Stomach smooth muscle (tissue), 2 donors: ENCODE measurements around the gene MYL5.

Experiments
- H3K27ac ChIP-seq: one replicate; pipeline ENCODE4 v1.7.0; 2013; ENCODE audit warnings: mild to moderate bottlenecking, low read length, inconsistent platforms
- H3K27me3 ChIP-seq, 2 donors: one replicate each; pipeline ENCODE4 v1.7.0; 2013; ENCODE audit warnings: low read length in 2 of 2; ENCODE audit not compliant: insufficient read depth in 2 of 2, control insufficient read depth in 1 of 2
- H3K36me3 ChIP-seq, 2 donors: one replicate each; pipeline ENCODE4 v1.7.0; 2013; ENCODE audit warnings: low read length in 2 of 2; ENCODE audit not compliant: control insufficient read depth in 2 of 2, insufficient read depth in 2 of 2
- H3K4me1 ChIP-seq: one replicate; pipeline ENCODE4 v1.7.0; 2013; ENCODE audit warnings: low read length; ENCODE audit not compliant: control insufficient read depth, insufficient read depth
- H3K4me3 ChIP-seq, 2 donors: one replicate each; pipeline ENCODE4 v1.7.0; 2013; ENCODE audit warnings: low read length in 2 of 2
- H3K9ac ChIP-seq, 2 donors: one replicate each; pipeline ENCODE4 v1.7.0; 2013; ENCODE audit warnings: low read length in 2 of 2, mild to moderate bottlenecking in 1 of 2
- H3K9me3 ChIP-seq, 2 donors: one replicate each; pipeline ENCODE4 v1.7.0; 2013; ENCODE audit warnings: low read length in 2 of 2; ENCODE audit not compliant: control insufficient read depth in 2 of 2
- donor health status: healthy.
- donor health status: Pancreatic carcinoma.

Gene MYL5

DNA sequence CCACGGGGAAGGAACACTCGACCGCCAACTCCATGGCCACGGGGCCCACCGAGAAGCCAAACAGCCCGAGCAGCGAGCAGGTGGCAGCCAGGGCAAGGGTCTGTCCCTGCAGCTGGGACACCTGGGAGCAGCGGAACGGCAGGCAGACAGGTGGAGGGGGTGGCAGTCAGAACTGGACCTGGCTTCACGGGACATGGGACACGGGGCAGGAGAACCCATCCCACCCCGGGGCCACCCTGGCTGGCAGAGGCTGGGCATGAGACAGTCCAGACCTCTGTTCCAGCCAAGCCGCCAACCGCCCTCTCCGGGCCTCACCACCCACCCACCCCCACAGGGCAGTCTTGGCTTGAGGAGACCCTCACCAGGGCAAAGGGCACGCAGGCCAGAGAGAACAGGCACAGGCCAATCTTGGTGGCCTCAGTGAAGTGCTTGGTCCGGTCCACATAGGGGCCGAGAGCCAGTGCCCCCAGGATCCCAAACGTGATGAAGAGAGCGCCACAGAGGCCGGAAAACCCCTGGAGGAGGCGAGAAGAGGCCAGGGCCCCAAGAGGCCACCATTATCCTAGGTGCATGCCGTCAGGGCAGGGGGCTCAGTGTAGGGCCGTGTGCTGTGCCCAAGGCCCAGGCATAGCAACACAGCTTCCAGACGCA lies 9.0 kb downstream of the MYL5 start:
- no peak overlapping the region for H3K4me3 ChIP-seq
- peaks cover 28% of the 10 kb centered on the region in 2 donors for H3K27me3 ChIP-seq
- H3K27ac ChIP-seq = no peak overlapping the region
- no peaks in the 10 kb centered on the region for H3K36me3 ChIP-seq
- no peak overlapping the region for H3K9ac ChIP-seq
- no peaks in the 10 kb centered on the region for H3K9me3 ChIP-seq
- peaks cover 35% of the 10 kb centered on the region for H3K4me1 ChIP-seq

DNA sequence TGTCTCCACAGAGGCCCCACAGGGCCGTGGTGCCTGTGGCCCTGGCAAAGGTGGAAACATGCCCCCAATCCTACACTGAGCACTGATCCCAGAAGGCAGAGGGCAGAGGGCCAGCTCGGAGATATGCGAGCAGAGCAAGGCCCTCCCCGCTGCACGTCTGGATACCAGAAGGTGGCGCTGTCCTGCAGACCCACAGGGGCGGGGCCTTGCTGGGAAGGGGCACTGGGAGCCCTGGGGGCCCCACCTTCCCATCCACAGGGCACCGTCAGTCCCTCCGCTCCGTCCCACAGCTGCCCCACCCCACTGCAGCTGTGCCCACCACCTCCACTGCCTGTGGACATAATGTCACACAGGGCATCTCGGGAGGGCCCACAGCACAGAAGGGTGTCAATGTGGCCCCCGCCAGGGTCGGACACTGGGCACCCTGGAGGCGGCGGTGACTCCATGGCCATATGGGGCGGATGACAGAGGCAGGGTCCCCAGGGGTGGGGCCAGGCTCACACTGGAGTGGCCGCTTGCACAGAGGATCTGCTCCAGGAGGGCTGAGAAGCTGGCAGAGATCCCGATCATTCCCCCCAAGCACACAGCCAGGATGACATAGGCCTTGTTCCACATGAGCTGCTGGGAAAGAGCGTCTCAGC lies 9.8 kb downstream of the MYL5 start:
- no peaks in the 10 kb centered on the region for H3K36me3 ChIP-seq
- H3K4me3 ChIP-seq = no peak overlapping the region
- H3K9ac ChIP-seq = no peak overlapping the region
- peaks cover 40% of the 10 kb centered on the region for H3K4me1 ChIP-seq
- H3K27ac ChIP-seq = no peak overlapping the region
- peaks cover 26 to 30% of the 10 kb centered on the region in 2 donors for H3K27me3 ChIP-seq
- H3K9me3 ChIP-seq = no peaks in the 10 kb centered on the region

DNA sequence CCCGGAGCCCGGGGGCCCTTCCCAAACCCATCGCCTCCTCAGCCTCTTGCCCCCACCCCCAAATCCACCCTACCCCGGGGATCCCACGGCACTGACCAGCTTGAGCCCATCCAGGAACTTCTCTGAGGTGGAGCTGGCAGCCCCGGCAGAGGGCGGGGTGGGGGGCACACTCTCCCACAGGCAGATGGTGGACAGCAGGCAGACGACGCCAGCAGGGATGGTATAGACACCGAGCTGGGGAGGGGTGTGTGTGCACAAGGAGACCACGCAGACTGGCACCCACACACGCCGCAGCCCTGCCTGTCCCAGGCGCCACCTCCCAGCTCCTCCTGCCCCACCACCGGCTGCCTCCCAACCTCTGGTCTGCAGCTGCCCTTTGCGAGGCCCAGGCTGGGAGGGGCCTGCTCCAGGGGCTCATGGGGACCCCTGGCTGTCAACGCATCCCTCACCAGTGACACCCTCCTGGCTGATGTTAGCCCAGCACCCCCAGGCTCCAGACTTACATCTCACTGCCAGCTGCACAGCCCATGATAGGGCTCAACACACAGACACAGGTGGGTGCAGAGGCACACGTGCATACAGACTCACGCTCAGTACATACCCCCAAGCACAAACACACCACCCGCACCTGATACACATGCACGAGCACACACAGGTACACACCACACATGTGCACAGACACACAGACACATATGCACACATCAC lies 10.4 kb downstream of the MYL5 start:
- H3K27me3 ChIP-seq = peaks cover 19 to 29% of the 10 kb centered on the region in 2 donors
- H3K4me3 ChIP-seq = no peak overlapping the region
- H3K9ac ChIP-seq = no peak overlapping the region
- H3K36me3 ChIP-seq = no peaks in the 10 kb centered on the region
- peaks cover 46% of the 10 kb centered on the region for H3K4me1 ChIP-seq
- no peaks in the 10 kb centered on the region for H3K9me3 ChIP-seq
- no peak overlapping the region for H3K27ac ChIP-seq

DNA sequence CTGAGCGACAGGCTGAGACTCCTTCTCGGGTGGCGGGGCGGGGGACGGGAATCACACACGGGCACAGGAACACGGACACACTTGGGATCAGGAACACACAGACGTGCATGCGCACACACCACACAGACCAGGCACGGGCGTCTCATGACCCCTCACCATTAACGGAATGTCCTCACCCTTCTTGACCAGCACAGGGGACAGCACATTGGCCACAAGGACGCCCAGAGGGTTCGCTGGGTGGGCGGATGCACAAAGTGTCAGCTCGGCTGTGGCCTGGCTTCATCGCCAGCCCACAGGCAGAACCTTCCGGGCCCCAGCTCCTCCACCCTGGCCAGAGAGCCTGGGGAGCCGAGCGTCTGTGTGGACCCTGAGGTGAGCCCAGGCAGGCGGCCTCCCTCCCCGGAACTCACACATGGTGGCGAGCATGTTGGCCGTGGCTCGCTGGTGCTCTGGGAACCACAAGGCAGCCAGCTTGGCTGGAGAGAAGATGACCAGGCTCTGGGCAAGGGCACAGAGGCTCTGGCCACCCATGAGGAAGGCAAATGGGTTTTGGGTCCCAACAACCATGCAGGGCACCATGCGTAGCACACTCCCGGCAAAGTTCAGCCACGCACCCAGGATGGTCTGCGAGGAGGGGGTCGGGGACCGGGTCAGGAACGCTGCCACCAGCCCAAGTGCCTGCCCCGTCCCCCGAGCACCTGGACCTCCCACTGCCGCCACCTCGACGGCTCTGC lies 11.5 kb downstream of the MYL5 start:
- H3K4me1 ChIP-seq = peaks cover 40% of the 10 kb centered on the region
- no peak overlapping the region for H3K4me3 ChIP-seq
- H3K36me3 ChIP-seq = no peaks in the 10 kb centered on the region
- peaks cover 10 to 20% of the 10 kb centered on the region in 2 donors for H3K27me3 ChIP-seq
- no peaks in the 10 kb centered on the region for H3K9me3 ChIP-seq
- H3K27ac ChIP-seq = no peak overlapping the region
- no peak overlapping the region for H3K9ac ChIP-seq

DNA sequence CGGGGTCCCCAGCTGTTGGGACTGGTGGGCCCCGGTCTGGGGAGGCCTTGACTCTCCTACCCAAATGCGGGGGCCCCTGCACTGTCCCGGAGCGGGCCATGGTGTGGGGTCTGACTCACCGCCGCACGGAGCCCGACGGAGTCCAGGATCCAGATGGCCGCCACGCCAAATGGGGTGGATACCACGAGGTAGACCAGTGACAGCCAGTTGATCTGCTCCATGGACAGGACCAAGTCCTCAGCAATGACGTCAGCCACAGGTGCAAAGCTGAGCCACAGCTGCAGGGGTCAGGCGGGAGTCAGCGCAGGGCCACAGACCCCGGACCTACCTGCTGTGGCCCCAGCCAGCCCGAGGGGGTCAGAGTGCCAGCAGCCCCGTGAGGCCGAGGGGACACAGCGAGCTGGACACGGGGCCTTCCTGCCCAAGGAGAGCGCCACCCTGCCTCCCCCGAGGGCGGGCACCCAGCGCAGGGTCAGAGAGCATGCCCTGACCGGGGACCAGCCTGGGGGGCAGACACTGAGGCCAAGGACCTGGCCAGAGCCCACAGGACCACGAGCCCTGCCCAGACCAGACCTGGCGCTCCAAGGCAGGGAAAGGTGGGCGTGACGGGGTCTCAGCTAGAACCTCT lies 12.2 kb downstream of the MYL5 start:
- H3K4me3 ChIP-seq = no peak overlapping the region
- H3K36me3 ChIP-seq = no peaks in the 10 kb centered on the region
- no peak overlapping the region for H3K27ac ChIP-seq
- H3K4me1 ChIP-seq = peaks cover 35% of the 10 kb centered on the region
- H3K27me3 ChIP-seq = peaks cover 9 to 15% of the 10 kb centered on the region in 2 donors
- no peaks in the 10 kb centered on the region for H3K9me3 ChIP-seq
- no peak overlapping the region for H3K9ac ChIP-seq

GRCh38 chr4:687048-687970 lies 13.0 kb downstream of the MYL5 start:
- no peak overlapping the region for H3K9ac ChIP-seq
- H3K27me3 ChIP-seq = peaks cover 7 to 15% of the 10 kb centered on the region in 2 donors
- H3K36me3 ChIP-seq = no peaks in the 10 kb centered on the region
- H3K4me3 ChIP-seq = no peak overlapping the region
- peaks cover 31% of the 10 kb centered on the region for H3K4me1 ChIP-seq
- H3K27ac ChIP-seq = no peak overlapping the region
- H3K9me3 ChIP-seq = no peaks in the 10 kb centered on the region

DNA sequence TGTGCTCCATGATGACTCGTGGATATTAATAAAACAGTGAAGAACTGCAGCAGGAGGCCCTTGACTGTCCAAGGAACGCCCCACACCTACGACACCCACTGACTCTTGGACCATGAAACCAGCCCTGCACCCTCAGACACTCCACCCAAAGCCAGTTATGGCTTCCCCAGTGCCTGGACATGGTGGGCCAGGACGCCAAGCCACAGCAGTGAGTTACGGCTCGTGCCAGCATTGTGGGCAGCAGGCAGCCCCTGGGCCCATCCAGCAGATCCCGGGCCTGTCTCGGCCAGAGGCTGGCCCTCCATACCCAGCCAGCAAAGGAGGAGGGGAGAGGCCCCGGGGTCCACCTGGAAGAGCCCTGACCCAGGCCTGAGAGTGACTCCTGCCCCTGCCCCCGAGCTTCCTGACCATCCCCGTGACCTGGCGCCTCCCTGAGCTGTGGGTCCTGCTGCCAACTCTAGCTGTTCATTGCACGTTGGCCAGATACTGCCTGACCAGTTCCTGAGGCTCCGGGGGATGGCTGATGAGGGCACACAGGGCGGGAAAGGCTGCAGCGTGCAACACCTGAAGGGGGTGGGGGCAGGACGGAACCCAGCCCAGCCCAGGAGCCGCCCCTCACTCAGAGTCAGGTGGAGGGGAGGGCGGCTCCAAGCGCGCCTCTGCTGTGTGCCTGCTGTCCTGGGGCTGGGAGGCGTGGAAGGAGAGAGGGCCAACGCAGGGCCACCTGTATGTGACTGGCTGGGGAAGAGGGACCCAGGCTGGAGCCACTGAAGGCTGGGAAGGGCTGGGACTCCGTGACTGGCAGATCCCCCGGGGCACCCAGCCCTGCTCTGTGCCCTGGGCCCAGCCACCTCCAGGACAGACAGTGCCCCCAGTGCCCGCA lies 13.9 kb downstream of the MYL5 start:
- Histone ChIP-seq H3K4me3 (peak overlapping the region; percentile 16 to 54), H3K9ac (peak overlapping the region in 1 of 2 donors; percentile 38), H3K36me3 (no peaks in the 10 kb centered on the region), H3K27ac (peak overlapping the region; percentile 31), H3K27me3 (peaks cover 3 to 13% of the 10 kb centered on the region in 2 donors), H3K4me1 (peaks cover 31% of the 10 kb centered on the region), H3K9me3 (no peaks in the 10 kb centered on the region)

- H3K27ac ChIP-seq = peak within 1 kb of the TSS; percentile 31
These were observed 14.7 kb downstream of the MYL5 start, which contains the start of gene SLC49A3 for GRCh38 chr4:688854-689681. TSS of gene SLC49A3 (minus strand) at chr4:689151. CDS start at chr4:689127, 24 bp downstream.

More at GRCh38 chr4:688854-689681, 14.7 kb downstream of the MYL5 start, which contains the start of gene SLC49A3:
- Histone ChIP-seq H3K9ac (peak within 1 kb of the TSS in 1 of 2 donors; percentile 38), H3K4me1 (peaks cover 28% of the 10 kb centered on the region), H3K36me3 (no peaks in the 10 kb centered on the region), H3K27me3 (peaks cover 3 to 12% of the 10 kb centered on the region in 2 donors), H3K9me3 (no peaks in the 10 kb centered on the region), H3K4me3 (peak within 1 kb of the TSS; percentile 16 to 54)
